Neural crest cell (in vitro differentiated cells): Measurements from ENCODE around the gene LCORL. TPM values are rescaled to one million over a fixed set of nuclear protein-coding genes. Genes with fewer than 3 reads are reported as not detected.
A peak's percentile ranks its signal among the peaks of the same experiment; 100 is the strongest.

Experiments used
- DNase-seq: peaks from one replicate; pipeline ENCODE4 v3.0.0; 2021; ENCODE audit warnings: low read depth, mixed read lengths, low spot score
- H3K27ac Mint-ChIP-seq: one replicate; pipeline ENCODE4 v1.8.0; 2021; ENCODE audit warnings: mild to moderate bottlenecking, mixed read lengths; ENCODE audit not compliant: unreplicated experiment
- H3K27me3 Mint-ChIP-seq: 2 replicates; pipeline ENCODE4 v1.8.0; 2021; ENCODE audit warnings: low read depth, mild to moderate bottlenecking, mixed read lengths
- H3K36me3 Mint-ChIP-seq: 2 replicates; pipeline ENCODE4 v1.8.0; 2021; ENCODE audit warnings: low read depth, mild to moderate bottlenecking, mixed read lengths
- H3K4me1 Mint-ChIP-seq: 2 replicates; pipeline ENCODE4 v1.8.0; 2021; ENCODE audit warnings: mixed read lengths
- H3K4me3 Mint-ChIP-seq: one replicate; pipeline ENCODE4 v1.8.0; 2021; ENCODE audit warnings: mild to moderate bottlenecking, mixed read lengths
- H3K9me3 Mint-ChIP-seq: 2 replicates; pipeline ENCODE4 v1.8.0; 2021; ENCODE audit warnings: mixed read lengths
- CTCF ChIP-seq: fragments of 200-600 bp; sonication (generic); conservative IDR thresholded peaks from 2 replicates; pipeline ENCODE4 v1.5.0; 2021; ENCODE audit warnings: antibody characterized with exemption, mild to moderate bottlenecking
- long read RNA-seq: library from polyadenylated mRNA; unstranded; transcript quantifications from one replicate; pipeline ENCODE4 v2.0.0, GENCODE V29; 2020
- total RNA-seq: library from RNA; stranded (reverse); gene quantifications from 2 replicates; pipeline ENCODE4 v1.2.1, GENCODE V29; 2021

The LCORL gene
- 26.1 and 29.0 TPM in 2 replicates for total RNA-seq
- long read RNA-seq, full-length matches to known transcripts = 11 of 42 reads
- long read RNA-seq, partial matches to known transcripts = 10 of 42 reads
- long read RNA-seq, other reads (novel, unspliced or antisense) = 21 of 42 reads

DNA sequence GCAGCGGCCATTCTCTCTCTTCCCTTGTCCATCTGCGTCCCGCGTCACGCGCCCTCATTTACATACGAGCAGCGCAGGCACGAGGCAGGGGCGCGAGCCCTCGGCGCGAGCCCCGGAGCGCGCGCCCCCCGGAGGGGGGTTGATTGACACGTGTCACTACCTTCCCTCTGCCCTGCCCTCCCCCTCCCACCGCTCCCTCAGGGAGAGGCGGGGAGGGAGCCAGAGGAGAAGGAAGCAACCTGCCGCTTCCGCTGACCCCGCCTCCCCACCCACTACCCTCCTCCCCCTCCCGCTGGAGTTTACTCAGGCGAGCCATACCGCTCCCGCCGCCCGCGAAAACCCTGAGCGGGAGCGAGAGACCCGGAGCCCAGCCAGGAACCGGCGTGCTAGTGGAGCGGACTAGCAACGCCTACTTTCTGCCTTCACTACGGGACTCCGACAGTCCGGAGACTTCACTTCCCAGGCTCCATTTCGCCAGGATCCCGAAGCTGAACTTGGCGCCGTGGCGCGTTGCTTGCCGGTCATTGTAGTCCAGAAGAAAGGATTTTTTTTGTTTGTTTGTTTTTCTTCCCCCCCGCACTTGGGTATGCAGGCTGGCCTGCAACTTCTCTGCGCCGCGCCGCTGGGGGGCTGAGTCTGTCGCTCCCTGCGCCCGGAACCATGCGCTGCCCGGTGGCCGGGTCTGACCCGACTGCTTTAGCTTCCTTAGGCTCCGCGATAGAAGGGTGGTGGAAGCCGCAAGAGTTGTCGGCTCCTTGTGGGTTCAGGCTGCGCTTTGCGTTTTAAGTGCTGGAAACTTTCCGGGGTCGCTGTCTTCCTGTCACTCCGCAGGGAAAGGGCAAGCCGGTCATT, at the start of gene LCORL:
Gene LCORL, minus strand, starts transcription at position 36 of the 852 bp plus-strand sequence. Its CDS starts 4 bp downstream, at position 32.
- peak within 1 kb of the TSS; percentile 98 for H3K27ac Mint-ChIP-seq
- TF ChIP-seq CTCF = peak; percentile 27
- H3K4me3 Mint-ChIP-seq = peak within 1 kb of the TSS; percentile 97
- no peaks in the 10 kb centered on the region for H3K9me3 Mint-ChIP-seq
- no peaks in the 10 kb centered on the region for H3K36me3 Mint-ChIP-seq
- H3K4me1 Mint-ChIP-seq = peaks cover 28% of the 10 kb centered on the region
- peaks cover 17% of the 10 kb centered on the region for H3K27me3 Mint-ChIP-seq
- peak; percentile 84 for DNase-seq

DNA sequence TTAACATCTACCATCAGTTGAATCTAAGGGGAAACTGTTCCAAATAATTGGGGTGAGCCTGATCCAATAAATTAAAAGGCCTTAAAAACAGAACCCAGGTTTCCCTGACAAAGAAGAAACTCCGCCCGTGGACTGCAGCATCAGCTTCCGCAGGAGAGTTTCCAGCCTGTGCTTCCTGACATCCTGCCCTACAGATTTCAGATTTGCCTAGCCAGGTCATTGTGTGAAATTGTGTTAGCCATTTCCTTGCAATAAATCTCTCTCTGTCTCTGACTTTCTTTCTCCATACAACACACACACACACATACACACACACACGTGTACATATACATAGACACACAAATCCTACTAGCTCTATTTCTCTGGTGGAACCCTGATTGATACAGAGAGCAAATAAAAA, 48.3 kb upstream of the LCORL start:
- H3K4me1 Mint-ChIP-seq = no peaks in the 10 kb centered on the region
- no peak overlapping the region for H3K4me3 Mint-ChIP-seq
- TF ChIP-seq CTCF = no peak
- peaks cover 3% of the 10 kb centered on the region for H3K9me3 Mint-ChIP-seq
- H3K27ac Mint-ChIP-seq = no peak overlapping the region
- no peaks in the 10 kb centered on the region for H3K36me3 Mint-ChIP-seq
- H3K27me3 Mint-ChIP-seq = peaks cover 12% of the 10 kb centered on the region
- no peak for DNase-seq

DNA sequence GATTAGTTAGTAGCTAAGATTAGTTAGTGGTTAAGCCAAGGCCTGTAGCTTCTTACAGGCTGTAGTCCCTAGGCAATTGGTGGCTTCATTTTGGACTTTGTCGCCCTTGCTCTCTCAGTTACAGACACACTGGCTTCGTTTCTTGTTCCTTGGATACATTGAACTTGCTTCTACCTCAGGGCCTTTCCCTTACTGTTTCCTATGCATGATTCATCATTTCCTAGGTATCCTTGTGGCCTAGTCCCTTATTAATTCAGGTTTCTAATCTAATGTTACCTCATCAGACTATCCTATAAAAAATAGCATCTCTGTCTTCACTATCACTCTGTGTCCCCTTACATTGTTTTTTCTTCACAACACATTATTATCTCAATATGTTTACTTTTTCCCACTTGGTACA, 45.5 kb upstream of the LCORL start:
- Mint-ChIP-seq H3K36me3 (no peaks in the 10 kb centered on the region), H3K9me3 (peaks cover 8% of the 10 kb centered on the region), H3K4me3 (no peak overlapping the region), H3K27ac (no peak overlapping the region), H3K27me3 (peaks cover 12% of the 10 kb centered on the region), H3K4me1 (no peaks in the 10 kb centered on the region)
- no peak for TF ChIP-seq CTCF
- DNase-seq = no peak

DNA sequence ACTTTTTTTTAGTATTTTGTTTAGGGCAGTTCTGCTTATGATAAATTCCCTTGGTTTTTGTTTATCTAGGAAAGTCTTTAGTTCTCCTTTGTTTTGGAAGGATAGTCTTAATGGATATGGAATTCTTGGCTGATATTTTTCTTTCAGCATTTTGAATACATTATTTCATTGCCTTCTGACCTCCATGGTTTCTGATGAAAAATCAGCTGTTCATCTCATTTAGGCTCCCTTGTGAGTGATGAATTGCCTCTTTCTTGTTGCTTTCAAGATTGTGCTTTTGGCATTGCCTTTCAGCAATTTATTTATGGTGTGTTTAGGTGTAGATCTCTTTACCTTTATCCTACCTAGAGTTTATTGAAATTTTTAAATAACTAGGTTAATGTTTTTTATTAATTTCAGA, 41.5 kb upstream of the LCORL start:
- Mint-ChIP-seq H3K9me3 (peaks cover 8% of the 10 kb centered on the region), H3K4me1 (no peaks in the 10 kb centered on the region), H3K27ac (no peak overlapping the region), H3K27me3 (peaks cover 5% of the 10 kb centered on the region), H3K36me3 (no peaks in the 10 kb centered on the region), H3K4me3 (no peak overlapping the region)
- DNase-seq = no peak
- no peak for TF ChIP-seq CTCF

GRCh38 chr4:18057821-18058533, 36.4 kb upstream of the LCORL start:
- H3K4me3 Mint-ChIP-seq = no peak overlapping the region
- no peak for DNase-seq
- peaks cover 4% of the 10 kb centered on the region for H3K4me1 Mint-ChIP-seq
- no peak for TF ChIP-seq CTCF
- H3K9me3 Mint-ChIP-seq = no peaks in the 10 kb centered on the region
- H3K27me3 Mint-ChIP-seq = peaks cover 8% of the 10 kb centered on the region
- H3K36me3 Mint-ChIP-seq = no peaks in the 10 kb centered on the region
- H3K27ac Mint-ChIP-seq = no peak overlapping the region
